Upper lobe of right lung (tissue), 1 donor: ENCODE measurements around the gene HMHB1. TPM values are rescaled to one million over a fixed set of nuclear protein-coding genes. Genes with fewer than 3 reads are reported as not detected.

ENCODE experiments used
- ATAC-seq: fragments of 200-7000 bp; cut with Tn5 transposase; one replicate; pipeline ENCODE4 v1.9.1; 2020; ENCODE audit warnings: mild to moderate bottlenecking, moderate library complexity
- DNase-seq: peaks from one replicate; pipeline ENCODE4 v3.0.0-alpha.2; 2020
- H3K27ac ChIP-seq: fragments of 200-600 bp; one replicate; pipeline ENCODE4 v1.8.0; 2022
- H3K27me3 ChIP-seq: fragments of 200-600 bp; one replicate; pipeline ENCODE4 v1.8.0; 2022; ENCODE audit warnings: mild to moderate bottlenecking
- H3K36me3 ChIP-seq: fragments of 200-600 bp; one replicate; pipeline ENCODE4 v1.8.0; 2022
- H3K4me1 ChIP-seq: fragments of 200-600 bp; one replicate; pipeline ENCODE4 v1.8.0; 2022
- H3K4me3 ChIP-seq: fragments of 200-600 bp; one replicate; pipeline ENCODE4 v1.8.0; 2022; ENCODE audit warnings: mild to moderate bottlenecking
- H3K9me3 ChIP-seq: fragments of 200-600 bp; one replicate; pipeline ENCODE4 v1.8.0; 2022
- CTCF ChIP-seq: fragments of 200-600 bp; IDR thresholded peaks from one replicate; pipeline ENCODE4 v1.8.0; 2022; ENCODE audit warnings: antibody characterized with exemption
- intact Hi-C: fragments of 100-400 bp; cut with DNase I; formaldehyde crosslinking; loops from one replicate; pipeline ENCODE4 v1.11.0; 2022
- long read RNA-seq: library from polyadenylated mRNA; unstranded; transcript quantifications from one replicate; pipeline ENCODE4 v2.0.0, GENCODE V29; 2021
- total RNA-seq: library from RNA; stranded (reverse); fragmentation: NEBNext Ultra II Directional; extraction: Animal tissue kit (Norgen Biotek cat#: 25700); gene quantifications from one replicate; pipeline ENCODE4 v1.2.1, GENCODE V29; 2021
- donor health status: DM: no; HTN: yes; CAD: no; lungs with severe emphysema.

HMHB1 gene
- not detected for total RNA-seq
- long read RNA-seq, result 0 reads

GRCh38 chr5:143812085-143812705, at the start of gene HMHB1:
Gene HMHB1, plus strand, starts transcription at chr5:143812161.
- Histone ChIP-seq H3K27me3 (no peaks in the 10 kb centered on the region), H3K4me1 (no peaks in the 10 kb centered on the region), H3K36me3 (no peaks in the 10 kb centered on the region), H3K4me3 (no peak within 1 kb of the TSS), H3K9me3 (no peaks in the 10 kb centered on the region), H3K27ac (no peak within 1 kb of the TSS)
- ATAC-seq (no peak), DNase-seq (no peak)
- intact Hi-C loops, result no loop called here
- no peak for TF ChIP-seq CTCF

GRCh38 chr5:143762636-143763220, 49.2 kb upstream of the HMHB1 start:
- no peak for DNase-seq
- Histone ChIP-seq H3K9me3 (no peaks in the 10 kb centered on the region), H3K27me3 (no peaks in the 10 kb centered on the region), H3K4me1 (no peaks in the 10 kb centered on the region), H3K36me3 (no peaks in the 10 kb centered on the region), H3K4me3 (no peak overlapping the region), H3K27ac (no peak overlapping the region)
- ATAC-seq, result no peak
- TF ChIP-seq CTCF, result no peak
- intact Hi-C loops, result no loop called here

GRCh38 chr5:143767162-143767561, 44.8 kb upstream of the HMHB1 start:
- no peaks in the 10 kb centered on the region for H3K9me3 ChIP-seq
- intact Hi-C loops, result no loop called here
- DNase-seq, result no peak
- no peaks in the 10 kb centered on the region for H3K4me1 ChIP-seq
- TF ChIP-seq CTCF, result no peak
- no peaks in the 10 kb centered on the region for H3K27me3 ChIP-seq
- H3K4me3 ChIP-seq, result no peak overlapping the region
- H3K36me3 ChIP-seq, result no peaks in the 10 kb centered on the region
- no peak for ATAC-seq
- H3K27ac ChIP-seq, result no peak overlapping the region

- Histone ChIP-seq H3K9me3 (no peaks in the 10 kb centered on the region), H3K4me3 (no peak overlapping the region), H3K27me3 (no peaks in the 10 kb centered on the region), H3K36me3 (no peaks in the 10 kb centered on the region), H3K27ac (no peak overlapping the region), H3K4me1 (peaks cover 5% of the 10 kb centered on the region)
- ATAC-seq (no peak), DNase-seq (no peak)
- no peak for TF ChIP-seq CTCF
- intact Hi-C loops, result no loop called here
Observed at GRCh38 chr5:143769026-143769786, 42.8 kb upstream of the HMHB1 start.

- TF ChIP-seq CTCF, result no peak
- no peaks in the 10 kb centered on the region for H3K9me3 ChIP-seq
- no peaks in the 10 kb centered on the region for H3K27me3 ChIP-seq
- DNase-seq (no peak), ATAC-seq (no peak)
- H3K27ac ChIP-seq, result no peak overlapping the region
- H3K4me1 ChIP-seq, result peaks cover 5% of the 10 kb centered on the region
- intact Hi-C loops, result no loop called here
- no peaks in the 10 kb centered on the region for H3K36me3 ChIP-seq
- H3K4me3 ChIP-seq, result no peak overlapping the region
Observed at GRCh38 chr5:143770450-143770849, 41.5 kb upstream of the HMHB1 start.
